Measurements from ENCODE around the gene UBXN7.

The UBXN7 gene

DNA sequence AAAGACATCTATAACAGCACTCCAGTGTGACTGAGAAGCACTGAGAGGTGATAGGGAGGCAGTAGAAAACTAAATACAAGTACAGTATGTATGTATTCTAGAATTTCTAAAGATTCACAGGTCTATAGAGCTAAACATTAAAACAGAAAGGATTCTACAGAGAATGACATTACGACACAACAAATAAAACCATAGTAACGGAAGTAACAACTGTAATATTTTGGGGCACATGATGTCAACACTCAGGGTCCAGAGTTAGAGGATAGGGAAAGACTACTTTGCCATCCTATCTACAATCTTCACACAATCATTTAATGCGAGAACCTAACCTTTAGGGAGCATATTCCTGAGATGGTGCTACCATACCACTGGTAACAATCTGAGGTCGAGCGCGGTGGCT, 13.6 kb downstream of the UBXN7 start (continued):
- TF ChIP-seq, protein P1, sequence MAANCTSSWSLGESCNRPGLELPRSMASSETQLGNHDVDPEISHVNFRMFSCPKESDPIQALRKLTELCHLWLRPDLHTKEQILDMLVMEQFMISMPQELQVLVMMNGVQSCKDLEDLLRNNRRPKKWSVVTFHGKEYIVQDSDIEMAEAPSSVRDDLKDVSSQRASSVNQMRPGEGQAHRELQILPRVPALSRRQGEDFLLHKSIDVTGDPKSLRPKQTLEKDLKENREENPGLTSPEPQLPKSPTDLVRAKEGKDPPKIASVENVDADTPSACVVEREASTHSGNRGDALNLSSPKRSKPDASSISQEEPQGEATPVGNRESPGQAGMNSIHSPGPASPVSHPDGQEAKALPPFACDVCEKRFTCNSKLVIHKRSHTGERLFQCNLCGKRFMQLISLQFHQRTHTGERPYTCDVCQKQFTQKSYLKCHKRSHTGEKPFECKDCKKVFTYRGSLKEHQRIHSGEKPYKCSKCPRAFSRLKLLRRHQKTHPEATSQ (tag by site-specific recombination; IDR thresholded peaks at IDR 0.05), result no peak
- TF ChIP-seq, protein P2, sequence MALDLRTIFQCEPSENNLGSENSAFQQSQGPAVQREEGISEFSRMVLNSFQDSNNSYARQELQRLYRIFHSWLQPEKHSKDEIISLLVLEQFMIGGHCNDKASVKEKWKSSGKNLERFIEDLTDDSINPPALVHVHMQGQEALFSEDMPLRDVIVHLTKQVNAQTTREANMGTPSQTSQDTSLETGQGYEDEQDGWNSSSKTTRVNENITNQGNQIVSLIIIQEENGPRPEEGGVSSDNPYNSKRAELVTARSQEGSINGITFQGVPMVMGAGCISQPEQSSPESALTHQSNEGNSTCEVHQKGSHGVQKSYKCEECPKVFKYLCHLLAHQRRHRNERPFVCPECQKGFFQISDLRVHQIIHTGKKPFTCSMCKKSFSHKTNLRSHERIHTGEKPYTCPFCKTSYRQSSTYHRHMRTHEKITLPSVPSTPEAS (tag by site-specific recombination; IDR thresholded peaks at IDR 0.05), result no peak
- TF ChIP-seq ZNF549 (tag by site-specific recombination; IDR thresholded peaks at IDR 0.05) (no peak), ZFP69B (tag by site-specific recombination; IDR thresholded peaks at IDR 0.05) (no peak), ZBTB17 (tag by site-specific recombination; IDR thresholded peaks at IDR 0.05) (no peak), ZNF510 (tag by site-specific recombination; IDR thresholded peaks at IDR 0.05; ENCODE audit: insufficient replicate concordance) (no peak), ZNF585B (tag by site-specific recombination; IDR thresholded peaks at IDR 0.05) (no peak), ZNF747 (tag by site-specific recombination; IDR thresholded peaks at IDR 0.05) (no peak)
- TF ChIP-seq, protein P3, sequence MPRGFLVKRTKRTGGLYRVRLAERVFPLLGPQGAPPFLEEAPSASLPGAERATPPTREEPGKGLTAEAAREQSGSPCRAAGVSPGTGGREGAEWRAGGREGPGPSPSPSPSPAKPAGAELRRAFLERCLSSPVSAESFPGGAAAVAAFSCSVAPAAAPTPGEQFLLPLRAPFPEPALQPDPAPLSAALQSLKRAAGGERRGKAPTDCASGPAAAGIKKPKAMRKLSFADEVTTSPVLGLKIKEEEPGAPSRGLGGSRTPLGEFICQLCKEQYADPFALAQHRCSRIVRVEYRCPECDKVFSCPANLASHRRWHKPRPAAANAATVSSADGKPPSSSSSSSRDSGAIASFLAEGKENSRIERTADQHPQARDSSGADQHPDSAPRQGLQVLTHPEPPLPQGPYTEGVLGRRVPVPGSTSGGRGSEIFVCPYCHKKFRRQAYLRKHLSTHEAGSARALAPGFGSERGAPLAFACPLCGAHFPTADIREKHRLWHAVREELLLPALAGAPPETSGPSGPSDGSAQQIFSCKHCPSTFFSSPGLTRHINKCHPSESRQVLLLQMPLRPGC (tag by site-specific recombination; IDR thresholded peaks at IDR 0.05), result no peak
- TF ChIP-seq, protein P4, sequence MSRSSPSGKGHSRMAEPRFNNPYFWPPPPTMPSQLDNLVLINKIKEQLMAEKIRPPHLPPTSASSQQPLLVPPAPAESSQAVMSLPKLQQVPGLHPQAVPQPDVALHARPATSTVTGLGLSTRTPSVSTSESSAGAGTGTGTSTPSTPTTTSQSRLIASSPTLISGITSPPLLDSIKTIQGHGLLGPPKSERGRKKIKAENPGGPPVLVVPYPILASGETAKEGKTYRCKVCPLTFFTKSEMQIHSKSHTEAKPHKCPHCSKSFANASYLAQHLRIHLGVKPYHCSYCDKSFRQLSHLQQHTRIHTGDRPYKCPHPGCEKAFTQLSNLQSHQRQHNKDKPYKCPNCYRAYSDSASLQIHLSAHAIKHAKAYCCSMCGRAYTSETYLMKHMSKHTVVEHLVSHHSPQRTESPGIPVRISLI (tag by site-specific recombination; IDR thresholded peaks at IDR 0.05), result no peak

DNA sequence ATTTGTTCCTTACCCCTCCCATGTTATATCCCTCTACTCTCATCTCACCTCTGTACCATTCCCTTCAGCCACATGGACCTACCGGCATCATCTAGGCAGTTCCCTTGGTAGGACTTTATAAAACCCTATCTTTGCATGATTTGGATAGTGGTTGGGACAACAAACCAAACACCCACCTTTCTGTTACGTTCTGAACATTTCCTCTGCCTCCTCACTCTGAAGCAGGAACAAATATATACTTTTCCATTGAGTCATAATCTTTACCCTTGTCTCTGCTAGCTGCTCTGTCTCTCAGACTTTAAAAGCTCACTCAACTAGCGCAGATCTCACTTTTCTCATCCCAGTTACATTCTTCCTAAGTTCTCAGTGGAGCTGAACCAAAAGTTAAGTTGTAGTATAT, 17.8 kb downstream of the UBXN7 start:
- POLR2A ChIA-PET, result no interaction called here
- H3K4me1 ChIP-seq (ENCODE audit: control insufficient read depth, insufficient read depth, low read length), result no peaks in the 10 kb centered on the region
- CTCF ChIA-PET, result no interaction called here
- H3K27ac ChIP-seq (ENCODE audit: extremely low read depth, low read depth, low read length), result no peak overlapping the region
- no peaks in the 10 kb centered on the region; a peak in 1 of 3 replicates for H3K36me3 ChIP-seq (ENCODE audit: control insufficient read depth in 2 of 2, insufficient read depth in 1 of 2, low read length in 2 of 2)
- no peaks in the 10 kb centered on the region for H3K9me3 ChIP-seq (ENCODE audit: control insufficient read depth, insufficient read depth, low read depth, low read length)
- TF ChIP-seq, protein P5, sequence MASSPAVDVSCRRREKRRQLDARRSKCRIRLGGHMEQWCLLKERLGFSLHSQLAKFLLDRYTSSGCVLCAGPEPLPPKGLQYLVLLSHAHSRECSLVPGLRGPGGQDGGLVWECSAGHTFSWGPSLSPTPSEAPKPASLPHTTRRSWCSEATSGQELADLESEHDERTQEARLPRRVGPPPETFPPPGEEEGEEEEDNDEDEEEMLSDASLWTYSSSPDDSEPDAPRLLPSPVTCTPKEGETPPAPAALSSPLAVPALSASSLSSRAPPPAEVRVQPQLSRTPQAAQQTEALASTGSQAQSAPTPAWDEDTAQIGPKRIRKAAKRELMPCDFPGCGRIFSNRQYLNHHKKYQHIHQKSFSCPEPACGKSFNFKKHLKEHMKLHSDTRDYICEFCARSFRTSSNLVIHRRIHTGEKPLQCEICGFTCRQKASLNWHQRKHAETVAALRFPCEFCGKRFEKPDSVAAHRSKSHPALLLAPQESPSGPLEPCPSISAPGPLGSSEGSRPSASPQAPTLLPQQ (tag by site-specific recombination; IDR thresholded peaks at IDR 0.05), result no peak
- TF ChIP-seq ZNF654 (tag by site-specific recombination; IDR thresholded peaks at IDR 0.05; ENCODE audit: low read depth), result no peak
- TF ChIP-seq ZNF600 (tag by site-specific recombination; IDR thresholded peaks at IDR 0.05), result peak; percentile 19; the same call in 1 of the 2 replicates
- H3K4me3 ChIP-seq (ENCODE audit: low read depth, low read length), result no peak overlapping the region

DNA sequence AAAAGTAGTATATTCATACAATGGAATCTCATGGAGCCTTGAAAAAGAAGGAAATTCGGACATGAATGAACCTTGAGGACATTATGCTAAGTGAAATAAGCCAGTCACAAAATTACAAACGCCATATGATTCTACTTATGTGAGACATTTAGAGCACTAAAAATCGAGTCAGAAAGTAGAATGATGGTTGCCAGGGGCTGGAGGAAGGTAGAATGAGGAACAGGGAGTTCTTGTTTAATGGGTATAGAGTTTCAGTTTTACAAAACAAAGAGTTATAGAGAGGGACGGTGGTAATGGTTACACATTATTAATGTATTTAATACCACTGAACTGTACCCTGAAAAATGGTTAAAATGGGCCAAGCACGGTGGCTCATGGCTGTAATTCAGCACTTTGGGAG, 19.5 kb downstream of the UBXN7 start:
- TF ChIP-seq TCF7L2 (IDR thresholded peaks at IDR 0.05; ENCODE audit: borderline replicate concordance, low read depth, low read length), result no peak
- TF ChIP-seq, protein P6, sequence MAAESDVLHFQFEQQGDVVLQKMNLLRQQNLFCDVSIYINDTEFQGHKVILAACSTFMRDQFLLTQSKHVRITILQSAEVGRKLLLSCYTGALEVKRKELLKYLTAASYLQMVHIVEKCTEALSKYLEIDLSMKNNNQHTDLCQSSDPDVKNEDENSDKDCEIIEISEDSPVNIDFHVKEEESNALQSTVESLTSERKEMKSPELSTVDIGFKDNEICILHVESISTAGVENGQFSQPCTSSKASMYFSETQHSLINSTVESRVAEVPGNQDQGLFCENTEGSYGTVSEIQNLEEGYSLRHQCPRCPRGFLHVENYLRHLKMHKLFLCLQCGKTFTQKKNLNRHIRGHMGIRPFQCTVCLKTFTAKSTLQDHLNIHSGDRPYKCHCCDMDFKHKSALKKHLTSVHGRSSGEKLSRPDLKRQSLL (tag by site-specific recombination; IDR thresholded peaks at IDR 0.05), result no peak
- TF ChIP-seq ZNF169 (tag by site-specific recombination; IDR thresholded peaks at IDR 0.05), result no peak
- no peak for TF ChIP-seq ZNF529 (tag by site-specific recombination; IDR thresholded peaks at IDR 0.05; ENCODE audit: insufficient replicate concordance)
- TF ChIP-seq ZNF514 (tag by site-specific recombination; IDR thresholded peaks at IDR 0.05), result no peak
- no peak for TF ChIP-seq ZNF624 (tag by site-specific recombination; IDR thresholded peaks at IDR 0.05)
- TF ChIP-seq, protein P7, sequence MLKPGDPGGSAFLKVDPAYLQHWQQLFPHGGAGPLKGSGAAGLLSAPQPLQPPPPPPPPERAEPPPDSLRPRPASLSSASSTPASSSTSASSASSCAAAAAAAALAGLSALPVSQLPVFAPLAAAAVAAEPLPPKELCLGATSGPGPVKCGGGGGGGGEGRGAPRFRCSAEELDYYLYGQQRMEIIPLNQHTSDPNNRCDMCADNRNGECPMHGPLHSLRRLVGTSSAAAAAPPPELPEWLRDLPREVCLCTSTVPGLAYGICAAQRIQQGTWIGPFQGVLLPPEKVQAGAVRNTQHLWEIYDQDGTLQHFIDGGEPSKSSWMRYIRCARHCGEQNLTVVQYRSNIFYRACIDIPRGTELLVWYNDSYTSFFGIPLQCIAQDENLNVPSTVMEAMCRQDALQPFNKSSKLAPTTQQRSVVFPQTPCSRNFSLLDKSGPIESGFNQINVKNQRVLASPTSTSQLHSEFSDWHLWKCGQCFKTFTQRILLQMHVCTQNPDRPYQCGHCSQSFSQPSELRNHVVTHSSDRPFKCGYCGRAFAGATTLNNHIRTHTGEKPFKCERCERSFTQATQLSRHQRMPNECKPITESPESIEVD (tag by site-specific recombination; IDR thresholded peaks at IDR 0.05), result no peak
- no peak for TF ChIP-seq ZNF548 (tag by site-specific recombination; IDR thresholded peaks at IDR 0.05)
- Histone ChIP-seq H3K4me1 (ENCODE audit: control insufficient read depth, insufficient read depth, low read length) (no peaks in the 10 kb centered on the region), H3K27ac (ENCODE audit: extremely low read depth, low read depth, low read length) (no peak overlapping the region), H3K36me3 (ENCODE audit: control insufficient read depth in 2 of 2, insufficient read depth in 1 of 2, low read length in 2 of 2) (no peaks in the 10 kb centered on the region; a peak in 1 of 3 replicates), H3K4me3 (ENCODE audit: low read depth, low read length) (no peak overlapping the region), H3K9me3 (ENCODE audit: control insufficient read depth, insufficient read depth, low read depth, low read length) (no peaks in the 10 kb centered on the region)
- POLR2A ChIA-PET, result no interaction called here
- CTCF ChIA-PET, result interaction anchor here (0.6 kb wide), 1 partner anchor 1850 kb away, joined by 6 read pairs; no protein-coding TSS in a partner anchor

Data from HEK293 (cell line).